ENCODE results near the gene AGA.

DNA sequence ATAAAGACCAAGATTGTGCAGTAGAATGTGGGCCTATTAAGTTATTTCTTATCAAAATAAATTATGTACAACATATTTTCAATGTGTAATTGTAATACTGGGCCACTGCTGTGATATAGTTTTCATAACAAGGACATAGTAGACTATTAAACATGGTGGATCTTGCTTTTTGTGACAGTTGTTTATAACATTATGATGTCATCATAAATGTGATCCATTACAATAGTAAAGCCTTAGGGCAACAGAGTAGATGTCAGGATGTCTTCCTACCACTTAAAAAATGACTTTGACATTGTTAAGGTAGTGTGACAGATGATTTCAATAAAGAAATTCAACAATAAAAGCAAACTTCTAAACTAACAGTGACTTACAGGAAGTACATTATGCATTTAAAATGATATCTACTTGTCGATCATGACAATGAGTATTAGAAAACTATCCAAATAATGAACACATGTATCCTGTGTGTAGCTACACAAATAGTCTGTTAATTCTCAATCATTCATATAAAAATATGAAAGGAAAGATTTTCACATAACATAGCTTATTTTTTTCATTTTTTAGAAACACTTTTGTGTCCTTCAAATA is 5.3 kb upstream of the AGA start:
- TF ChIP-seq, protein P1, sequence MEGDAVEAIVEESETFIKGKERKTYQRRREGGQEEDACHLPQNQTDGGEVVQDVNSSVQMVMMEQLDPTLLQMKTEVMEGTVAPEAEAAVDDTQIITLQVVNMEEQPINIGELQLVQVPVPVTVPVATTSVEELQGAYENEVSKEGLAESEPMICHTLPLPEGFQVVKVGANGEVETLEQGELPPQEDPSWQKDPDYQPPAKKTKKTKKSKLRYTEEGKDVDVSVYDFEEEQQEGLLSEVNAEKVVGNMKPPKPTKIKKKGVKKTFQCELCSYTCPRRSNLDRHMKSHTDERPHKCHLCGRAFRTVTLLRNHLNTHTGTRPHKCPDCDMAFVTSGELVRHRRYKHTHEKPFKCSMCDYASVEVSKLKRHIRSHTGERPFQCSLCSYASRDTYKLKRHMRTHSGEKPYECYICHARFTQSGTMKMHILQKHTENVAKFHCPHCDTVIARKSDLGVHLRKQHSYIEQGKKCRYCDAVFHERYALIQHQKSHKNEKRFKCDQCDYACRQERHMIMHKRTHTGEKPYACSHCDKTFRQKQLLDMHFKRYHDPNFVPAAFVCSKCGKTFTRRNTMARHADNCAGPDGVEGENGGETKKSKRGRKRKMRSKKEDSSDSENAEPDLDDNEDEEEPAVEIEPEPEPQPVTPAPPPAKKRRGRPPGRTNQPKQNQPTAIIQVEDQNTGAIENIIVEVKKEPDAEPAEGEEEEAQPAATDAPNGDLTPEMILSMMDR (IDR thresholded peaks at IDR 0.05; ENCODE audit: insufficient read depth, low read length, poor library complexity, severe bottlenecking): no peak
- no peak for TF ChIP-seq EZH2phosphoT487 (conservative IDR thresholded peaks at IDR 0.05; ENCODE audit: low read length)
